NCI-H2196 treated with DMSO at 0.1 percent for 48 hours (cell line): ENCODE measurements around the gene NDUFS2.

ENCODE experiments used
- DNase-seq: peaks from one replicate; lab custom pipeline; 2025; ENCODE audit not compliant: unreplicated experiment; lab: John Stamatoyannopoulos, UW

The NDUFS2 gene

DNA sequence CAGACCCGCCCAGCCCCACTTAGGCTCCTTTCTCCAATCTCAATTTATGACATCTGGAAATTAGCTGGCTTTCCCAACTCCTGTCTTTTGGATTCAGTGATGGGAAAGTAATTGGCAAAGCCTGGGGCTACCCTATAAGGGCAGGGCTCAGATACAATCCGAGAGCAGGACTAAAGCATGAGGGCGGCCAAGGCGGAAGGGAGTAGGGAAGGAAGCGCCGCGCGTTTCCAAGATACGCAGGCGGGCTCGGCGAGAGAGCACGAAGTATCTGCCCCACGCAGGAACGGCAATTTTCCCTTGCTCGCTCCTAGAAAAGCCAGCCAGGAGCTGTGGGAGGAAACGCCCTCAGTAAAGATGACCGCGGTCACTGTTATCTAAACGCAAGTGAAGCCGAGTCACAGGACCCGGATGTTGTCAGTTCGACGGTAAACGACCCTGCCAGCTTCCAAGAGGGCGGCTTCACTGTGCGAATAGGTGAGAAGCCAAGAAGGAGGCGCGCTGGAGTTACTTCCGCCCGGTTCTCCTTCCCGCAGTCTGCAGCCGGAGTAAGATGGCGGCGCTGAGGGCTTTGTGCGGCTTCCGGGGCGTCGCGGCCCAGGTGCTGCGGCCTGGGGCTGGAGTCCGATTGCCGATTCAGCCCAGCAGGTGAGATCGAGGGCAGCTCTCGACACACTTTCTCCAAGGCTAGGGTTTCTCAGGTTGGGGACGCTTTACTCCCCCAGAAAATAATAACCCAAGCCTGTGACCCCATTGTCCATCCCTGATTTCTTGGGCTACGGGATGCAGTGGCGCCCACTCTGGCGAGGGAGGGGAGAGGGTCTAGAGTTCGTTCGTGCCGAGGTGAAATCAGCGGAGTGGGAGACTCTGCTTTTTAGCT lies at the start of gene NDUFS2:
Gene NDUFS2, plus strand, starts transcription at position 532 of the 877 bp plus-strand sequence. Its CDS starts 19 bp downstream, at position 551.
- peak; percentile 95 for DNase-seq

DNA sequence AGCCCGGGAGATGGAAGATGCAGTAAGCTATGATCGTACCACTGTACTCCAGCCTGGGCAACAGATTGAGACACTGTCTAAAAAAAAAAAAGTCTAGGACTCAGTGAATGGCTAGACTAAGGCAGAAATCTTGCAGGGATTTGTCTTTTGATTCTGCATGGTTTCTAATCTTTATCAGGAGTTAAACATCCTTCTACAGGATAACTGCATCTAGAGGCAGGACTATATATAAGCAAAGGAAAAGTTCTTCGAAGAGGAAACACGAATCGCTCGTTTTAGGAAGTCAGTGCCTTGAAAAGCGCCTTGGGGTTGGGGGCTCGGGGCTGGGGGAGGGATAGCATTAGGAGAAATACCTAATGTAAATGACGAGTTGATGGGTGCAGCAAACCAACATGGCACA lies 49.0 kb upstream of the NDUFS2 start:
- DNase-seq, result no peak

DNA sequence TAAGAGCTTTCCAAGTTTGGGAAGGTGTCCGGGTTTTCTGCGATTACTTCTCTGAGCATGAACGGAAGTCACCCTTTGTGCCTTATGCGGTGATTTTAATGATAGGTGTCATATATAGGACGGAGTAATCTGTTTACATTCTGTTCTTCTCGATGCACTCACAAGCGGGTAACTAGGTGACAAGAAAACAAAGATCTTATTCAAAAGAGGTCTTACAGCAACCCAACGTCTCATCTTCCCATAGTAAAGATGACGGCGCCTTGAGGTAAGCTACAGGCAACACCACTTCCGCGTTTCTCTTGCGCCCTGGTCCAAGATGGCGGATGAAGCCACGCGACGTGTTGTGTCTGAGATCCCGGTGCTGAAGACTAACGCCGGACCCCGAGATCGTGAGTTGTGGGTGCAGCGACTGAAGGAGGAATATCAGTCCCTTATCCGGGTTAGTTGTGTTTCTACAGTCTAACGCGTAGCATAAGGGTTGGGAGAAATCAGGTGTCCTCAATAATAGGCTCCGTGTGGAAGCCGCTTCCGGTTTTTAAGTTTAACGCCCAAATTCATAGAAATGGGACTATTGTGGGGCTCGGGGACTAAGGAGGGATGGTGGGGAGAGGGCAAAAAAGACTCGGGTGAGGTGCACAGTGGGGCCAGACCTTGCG lies 48.4 kb upstream of the NDUFS2 start, which contains the start of gene UFC1:
Gene UFC1, plus strand, starts transcription at position 297 of the 656 bp plus-strand sequence. Its CDS starts 20 bp downstream, at position 317.
- peak; percentile 89 for DNase-seq

DNA sequence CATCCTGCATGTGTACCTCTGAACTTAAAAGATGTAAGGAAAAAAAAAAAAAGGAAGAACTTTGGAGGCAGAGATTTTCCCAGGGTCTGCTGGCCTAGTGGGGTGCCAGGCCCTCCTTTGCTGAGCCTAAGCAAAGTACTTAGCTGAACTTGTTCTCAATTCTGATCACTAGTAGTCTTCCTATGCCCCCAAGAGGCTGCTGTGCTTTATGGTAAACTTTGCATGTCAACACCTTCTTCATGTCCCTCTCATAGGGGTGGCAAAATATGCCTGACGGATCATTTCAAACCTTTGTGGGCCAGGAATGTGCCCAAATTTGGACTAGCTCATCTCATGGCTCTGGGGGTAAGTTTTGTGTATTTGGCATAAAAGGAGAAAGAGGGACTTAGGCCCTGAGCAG lies 44.3 kb upstream of the NDUFS2 start:
- DNase-seq, result no peak

DNA sequence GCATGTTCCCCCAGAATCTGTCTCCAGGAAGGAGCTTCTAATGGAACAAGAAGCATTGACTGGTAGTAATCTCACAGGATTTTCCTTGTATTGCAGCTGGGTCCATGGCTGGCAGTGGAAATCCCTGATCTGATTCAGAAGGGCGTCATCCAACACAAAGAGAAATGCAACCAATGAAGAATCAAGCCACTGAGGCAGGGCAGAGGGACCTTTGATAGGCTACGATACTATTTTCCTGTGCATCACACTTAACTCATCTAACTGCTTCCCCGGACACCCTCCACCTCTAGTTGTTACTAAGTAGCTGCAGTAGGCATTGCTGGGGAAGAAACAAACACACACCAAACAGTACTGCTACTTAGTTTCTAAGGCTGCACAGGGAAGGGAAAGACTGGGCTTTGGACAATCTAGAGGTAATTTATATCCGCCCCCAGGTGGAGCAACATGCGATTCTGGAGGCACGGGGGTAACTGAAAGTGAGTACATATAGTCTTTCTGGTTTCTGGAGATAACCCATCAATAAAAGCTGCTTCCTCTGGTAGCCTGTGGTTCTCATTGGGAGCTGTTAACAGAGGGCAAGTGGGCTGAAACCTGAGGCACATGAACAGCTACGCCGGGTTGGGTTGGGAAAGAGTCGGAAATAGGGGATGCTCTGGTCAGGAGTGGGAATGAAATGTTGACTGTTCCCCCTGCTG lies 43.7 kb upstream of the NDUFS2 start:
- DNase-seq, result no peak

DNA sequence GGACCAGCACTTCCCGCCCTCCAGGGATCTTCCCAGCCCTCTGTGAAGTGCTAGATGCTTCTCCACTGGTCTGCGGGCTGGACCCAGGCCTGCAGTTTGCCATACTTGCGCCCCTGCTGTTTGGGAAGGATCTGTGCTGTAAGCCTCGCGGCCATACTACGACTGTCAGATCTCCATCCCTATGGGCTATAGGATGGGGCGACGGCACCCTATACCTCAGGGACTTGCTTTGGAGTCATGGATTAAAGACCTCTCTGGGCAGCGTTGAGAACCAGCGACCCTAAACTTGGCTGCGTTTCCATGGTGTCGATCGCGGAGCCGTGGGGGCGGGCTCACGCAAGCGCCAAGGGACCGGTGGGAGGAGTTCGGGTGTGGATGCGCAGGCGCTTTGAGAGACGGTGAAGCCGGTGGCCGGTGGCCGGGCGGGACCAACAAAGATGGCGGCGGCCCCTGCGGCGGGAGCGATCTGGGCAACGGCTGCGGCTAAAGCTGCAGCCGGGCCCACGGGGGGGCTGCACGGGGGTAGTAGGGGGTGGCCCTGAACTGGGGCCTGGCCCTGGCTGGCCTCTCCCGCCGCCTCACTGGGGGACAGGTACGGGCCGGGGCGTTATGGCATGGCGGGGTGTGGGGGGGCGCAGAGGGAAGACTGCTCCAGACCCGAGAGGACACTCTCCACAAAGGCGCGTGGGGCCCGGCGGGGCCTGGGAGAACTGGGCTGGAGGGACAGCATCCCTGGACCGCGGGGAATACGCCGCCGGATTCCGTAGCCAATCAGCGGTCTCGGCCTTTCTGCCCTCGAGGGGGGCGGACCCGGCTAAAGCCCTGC lies 42.9 kb upstream of the NDUFS2 start, which contains the start of gene USP21:
Gene USP21, plus strand, starts transcription at position 414 of the 826 bp plus-strand sequence. CDS start 1,141 bp downstream, outside the sequence.
- DNase-seq, result peak; percentile 85

DNA sequence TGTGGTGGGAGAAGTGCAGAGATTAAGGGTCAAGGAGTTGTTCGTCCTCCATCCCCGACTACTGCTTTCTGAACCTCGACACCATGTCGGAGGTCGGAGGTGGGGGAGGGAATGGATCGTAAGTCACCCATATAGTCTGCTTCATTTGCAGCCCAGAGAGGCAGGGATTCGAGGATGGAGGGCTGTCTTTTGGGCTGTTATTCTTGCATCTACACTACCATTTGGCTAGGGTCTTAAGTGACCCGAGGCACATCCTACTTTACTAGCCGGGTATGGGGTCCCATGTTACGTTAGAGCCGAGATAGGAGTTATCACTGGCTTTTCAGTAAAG lies 42.3 kb upstream of the NDUFS2 start:
- no peak for DNase-seq

DNA sequence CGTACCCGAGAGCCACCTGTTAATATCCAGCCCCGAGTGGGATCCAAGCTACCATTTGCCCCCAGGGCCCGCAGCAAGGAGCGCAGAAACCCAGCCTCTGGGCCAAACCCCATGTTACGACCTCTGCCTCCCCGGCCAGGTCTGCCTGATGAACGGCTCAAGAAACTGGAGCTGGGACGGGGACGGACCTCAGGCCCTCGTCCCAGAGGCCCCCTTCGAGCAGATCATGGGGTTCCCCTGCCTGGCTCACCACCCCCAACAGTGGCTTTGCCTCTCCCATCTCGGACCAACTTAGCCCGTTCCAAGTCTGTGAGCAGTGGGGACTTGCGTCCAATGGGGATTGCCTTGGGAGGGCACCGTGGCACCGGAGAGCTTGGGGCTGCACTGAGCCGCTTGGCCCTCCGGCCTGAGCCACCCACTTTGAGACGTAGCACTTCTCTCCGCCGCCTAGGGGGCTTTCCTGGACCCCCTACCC lies 41.5 kb upstream of the NDUFS2 start:
- no peak for DNase-seq

DNA sequence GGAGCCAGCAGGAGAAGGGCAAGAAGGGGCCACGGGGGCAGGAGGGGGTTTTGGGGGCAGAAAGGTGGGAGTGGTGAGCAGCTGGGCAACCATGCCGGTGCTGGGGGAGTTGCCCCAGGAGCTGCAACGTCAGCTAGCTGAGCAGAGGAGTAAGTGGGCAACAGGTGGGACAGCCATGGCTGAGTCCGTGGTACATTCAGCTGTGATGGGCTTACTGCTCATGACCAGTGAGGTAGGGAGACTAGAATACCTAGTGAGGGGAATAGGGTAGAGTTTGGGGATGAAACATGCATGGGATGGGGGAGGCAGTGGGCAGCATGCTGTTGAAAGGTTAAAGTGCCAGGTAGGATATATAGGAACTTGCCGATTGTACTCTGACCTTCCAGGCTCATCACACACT lies 40.5 kb upstream of the NDUFS2 start:
- DNase-seq, result no peak

DNA sequence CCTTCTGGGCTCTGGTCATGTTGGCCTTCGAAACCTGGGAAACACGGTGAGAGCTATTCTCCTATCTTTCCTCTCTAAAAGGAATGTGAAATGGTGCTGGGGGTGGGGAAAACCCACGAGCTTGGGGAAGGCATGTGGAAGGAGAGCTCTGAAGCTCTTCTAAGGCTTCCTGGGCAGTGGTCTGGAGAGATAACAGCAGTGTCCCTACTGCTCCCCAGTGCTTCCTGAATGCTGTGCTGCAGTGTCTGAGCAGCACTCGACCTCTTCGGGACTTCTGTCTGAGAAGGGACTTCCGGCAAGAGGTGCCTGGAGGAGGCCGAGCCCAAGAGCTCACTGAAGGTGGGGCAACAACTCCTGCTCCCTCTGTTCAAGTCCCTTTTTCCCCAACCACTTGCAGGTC lies 40.1 kb upstream of the NDUFS2 start:
- no peak for DNase-seq

DNA sequence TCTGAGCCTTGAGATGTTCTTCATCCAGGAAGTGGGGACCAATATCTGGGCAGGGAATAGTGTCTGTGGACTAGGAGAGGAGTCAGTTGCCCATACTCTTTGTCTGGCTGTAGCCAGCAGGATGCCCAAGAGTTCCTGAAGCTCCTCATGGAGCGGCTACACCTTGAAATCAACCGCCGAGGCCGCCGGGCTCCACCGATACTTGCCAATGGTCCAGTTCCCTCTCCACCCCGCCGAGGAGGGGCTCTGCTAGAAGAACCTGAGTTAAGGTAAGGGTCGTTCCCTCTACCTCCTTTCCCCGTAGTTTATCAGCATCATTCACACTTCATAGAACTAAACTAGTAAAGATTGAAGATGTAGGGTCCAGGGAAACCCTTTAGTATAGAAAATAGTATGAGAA lies 39.4 kb upstream of the NDUFS2 start:
- DNase-seq, result no peak

DNA sequence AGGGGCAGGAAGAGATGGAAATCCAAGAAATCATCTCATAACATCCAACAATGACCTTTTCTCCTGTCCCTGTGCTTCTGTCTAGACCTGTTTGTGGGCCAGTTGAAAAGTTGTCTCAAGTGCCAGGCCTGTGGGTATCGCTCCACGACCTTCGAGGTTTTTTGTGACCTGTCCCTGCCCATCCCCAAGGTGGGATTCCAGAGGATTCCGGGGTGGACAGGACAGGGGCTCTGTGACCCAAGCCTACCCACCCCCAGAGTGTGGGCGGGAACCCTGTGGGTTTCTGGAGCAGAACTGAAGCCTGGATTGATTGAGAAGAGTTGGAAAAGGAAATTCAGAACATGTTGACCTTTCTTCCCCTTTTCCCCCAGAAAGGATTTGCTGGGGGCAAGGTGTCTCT lies 38.4 kb upstream of the NDUFS2 start:
- DNase-seq, result no peak

DNA sequence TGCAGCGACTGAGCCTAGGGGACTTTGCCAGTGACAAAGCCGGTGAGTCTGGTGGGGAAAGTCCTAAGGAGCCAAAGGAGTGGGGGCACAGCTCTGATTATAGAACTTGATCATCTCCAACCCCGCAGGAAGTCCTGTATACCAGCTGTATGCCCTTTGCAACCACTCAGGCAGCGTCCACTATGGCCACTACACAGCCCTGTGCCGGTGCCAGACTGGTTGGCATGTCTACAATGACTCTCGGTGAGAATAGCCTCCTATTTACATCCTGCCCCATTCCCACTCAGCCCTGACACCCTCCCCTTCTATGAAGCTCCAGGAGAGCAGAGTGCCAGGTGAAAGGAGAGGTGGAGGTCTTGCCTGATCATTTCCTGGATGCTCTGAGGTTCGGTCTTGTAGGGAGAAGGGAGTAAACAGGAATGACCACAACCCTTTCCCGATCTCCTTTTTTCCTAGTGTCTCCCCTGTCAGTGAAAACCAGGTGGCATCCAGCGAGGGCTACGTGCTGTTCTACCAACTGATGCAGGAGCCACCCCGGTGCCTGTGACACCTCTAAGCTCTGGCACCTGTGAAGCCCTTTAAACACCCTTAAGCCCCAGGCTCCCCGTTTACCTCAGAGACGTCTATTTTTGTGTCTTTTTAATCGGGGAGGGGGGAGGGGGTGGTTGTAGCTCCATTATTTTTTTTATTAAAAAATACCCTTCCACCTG lies 37.1 kb upstream of the NDUFS2 start:
- DNase-seq, result no peak

DNA sequence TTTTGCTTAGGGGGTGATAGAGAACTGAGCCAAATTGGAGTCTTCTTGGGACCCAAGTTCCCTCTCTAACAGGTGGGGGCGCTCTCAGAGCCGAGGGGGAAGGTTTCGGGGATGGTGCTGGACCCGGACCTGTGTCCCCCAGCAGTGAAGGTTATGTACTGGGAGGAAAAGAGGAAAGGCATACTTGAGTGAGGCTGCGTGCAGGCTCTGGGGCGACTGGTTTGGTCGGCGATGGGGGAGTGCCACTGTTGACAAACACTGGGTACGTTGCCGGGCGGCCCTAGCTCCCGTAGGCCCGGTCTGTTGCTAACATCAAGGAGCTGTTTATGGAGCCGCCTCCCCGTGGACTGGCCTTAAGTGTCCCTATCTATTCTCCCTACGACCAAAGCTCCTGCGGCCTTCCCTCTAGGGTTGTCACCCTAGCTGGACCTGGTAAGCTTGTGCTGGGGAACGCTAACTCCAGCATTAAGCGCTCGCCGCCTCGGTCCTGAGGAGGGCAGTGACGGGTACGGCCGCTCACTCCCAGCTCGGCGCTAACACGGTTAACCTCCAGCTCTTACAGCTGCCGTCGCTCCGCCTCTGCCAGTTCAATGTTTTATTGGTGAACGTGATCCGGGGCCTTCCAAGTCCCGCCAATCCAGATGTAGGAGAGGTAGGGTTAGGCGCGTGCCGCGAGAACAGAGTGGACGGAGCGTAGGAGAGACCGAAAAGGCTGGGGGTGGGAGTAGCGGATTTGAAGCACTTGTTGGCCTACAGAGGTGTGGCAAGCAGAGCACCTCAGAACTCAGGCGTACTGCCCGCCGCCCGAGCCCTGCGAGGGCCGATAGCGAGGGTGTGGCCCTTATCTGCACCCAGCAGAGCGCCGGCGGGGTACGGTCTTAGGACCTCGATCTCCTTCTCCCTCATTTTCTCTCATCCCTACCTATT lies 36.2 kb upstream of the NDUFS2 start, which contains the start of gene PPOX:
Gene PPOX, plus strand, starts transcription at position 685 of the 927 bp plus-strand sequence. CDS start 422 bp downstream, outside the sequence.
- peak; percentile 96 for DNase-seq

DNA sequence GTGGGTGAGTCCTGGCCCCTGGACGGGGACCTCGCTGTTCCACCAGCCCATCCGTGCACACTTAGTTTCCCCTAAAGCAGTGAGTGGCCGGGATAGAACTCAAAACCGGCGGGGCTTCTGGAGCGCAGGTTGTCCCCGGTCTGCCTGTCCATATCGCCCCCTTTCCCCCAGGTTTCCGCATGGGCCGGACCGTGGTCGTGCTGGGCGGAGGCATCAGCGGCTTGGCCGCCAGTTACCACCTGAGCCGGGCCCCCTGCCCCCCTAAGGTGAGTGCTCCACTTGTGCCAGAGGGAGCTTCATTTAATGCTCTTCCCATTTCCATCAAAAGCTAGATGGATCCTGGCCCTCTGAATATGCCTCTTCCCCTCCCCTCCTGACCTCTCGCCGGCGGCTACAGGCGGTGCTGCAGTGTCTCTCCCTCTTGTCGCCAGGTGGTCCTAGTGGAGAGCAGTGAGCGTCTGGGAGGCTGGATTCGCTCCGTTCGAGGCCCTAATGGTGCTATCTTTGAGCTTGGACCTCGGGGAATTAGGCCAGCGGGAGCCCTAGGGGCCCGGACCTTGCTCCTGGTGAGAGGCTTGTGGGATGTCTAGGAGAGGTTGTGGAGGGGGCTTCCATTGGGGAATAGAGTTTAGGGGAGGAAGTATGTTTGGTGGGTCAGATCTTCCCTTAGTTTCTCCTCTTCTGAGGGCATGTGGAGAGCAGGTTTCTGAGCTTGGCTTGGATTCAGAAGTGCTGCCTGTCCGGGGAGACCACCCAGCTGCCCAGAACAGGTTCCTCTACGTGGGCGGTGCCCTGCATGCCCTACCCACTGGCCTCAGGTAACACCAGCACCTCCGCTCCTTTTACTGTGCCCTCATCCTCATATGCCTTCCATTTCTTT lies 35.3 kb upstream of the NDUFS2 start:
- DNase-seq, result no peak

DNA sequence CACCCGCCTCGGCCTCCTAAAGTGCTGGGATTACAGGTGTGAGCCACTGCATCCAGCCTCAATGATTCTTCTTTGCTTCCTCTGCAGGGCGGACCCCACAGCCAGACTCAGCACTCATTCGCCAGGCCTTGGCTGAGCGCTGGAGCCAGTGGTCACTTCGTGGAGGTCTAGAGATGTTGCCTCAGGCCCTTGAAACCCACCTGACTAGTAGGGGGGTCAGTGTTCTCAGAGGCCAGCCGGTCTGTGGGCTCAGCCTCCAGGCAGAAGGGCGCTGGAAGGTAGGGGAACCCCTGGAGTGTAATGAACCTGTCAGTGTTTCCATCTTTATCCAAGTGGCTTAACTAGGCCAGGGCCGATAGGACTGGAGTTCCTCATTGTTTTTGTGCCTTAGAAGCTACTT lies 33.3 kb upstream of the NDUFS2 start:
- no peak for DNase-seq

DNA sequence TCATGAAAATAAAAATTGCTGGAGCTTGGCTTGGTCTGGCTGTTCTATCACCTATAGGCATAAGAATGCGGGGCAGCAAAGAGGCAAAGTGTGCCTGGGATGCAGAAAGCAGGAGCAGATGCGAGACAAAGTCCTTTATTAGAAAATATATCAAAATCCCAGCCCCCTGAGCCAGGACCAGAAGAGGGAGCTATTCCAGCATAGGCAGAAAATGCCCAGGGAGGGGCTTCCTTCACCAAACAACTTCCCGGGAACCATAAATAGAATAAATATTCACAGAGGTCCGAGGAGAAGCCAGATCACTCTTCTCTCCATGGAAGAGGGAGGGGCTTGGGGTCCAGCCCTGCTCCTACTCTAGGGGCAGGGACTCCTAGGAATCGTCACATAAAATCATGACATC lies 31.0 kb upstream of the NDUFS2 start:
- DNase-seq, result no peak

DNA sequence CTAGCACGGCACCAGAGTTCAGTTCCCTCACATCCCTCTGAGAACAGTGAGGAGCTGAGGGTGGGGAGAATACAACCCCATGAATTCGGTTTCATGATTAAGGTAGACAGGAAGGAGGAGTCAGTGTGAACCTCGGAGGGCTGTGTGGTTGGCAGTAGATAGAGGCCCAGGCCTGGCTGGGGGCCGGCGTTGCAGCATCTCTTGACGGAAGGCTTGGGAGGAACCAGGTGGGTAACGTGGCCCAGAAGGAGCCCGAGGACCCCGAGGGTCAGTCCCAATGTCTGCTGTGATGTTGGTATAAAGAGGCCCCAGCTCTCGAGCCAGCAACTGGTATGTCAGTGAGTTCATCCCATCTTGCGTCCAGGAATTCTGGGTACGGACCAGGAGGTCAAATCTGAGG lies 30.5 kb upstream of the NDUFS2 start:
- no peak for DNase-seq
